Measurements from ENCODE around the gene MGST2. TPM values are rescaled to one million over a fixed set of nuclear protein-coding genes. Genes with fewer than 3 reads are reported as not detected.
"Not testable (repeated sequence)": the region's sequence is repeated elsewhere in the genome, so short reads cannot be mapped to it uniquely, and the experiment has no call there.

Gene MGST2
- 27.0 and 48.1 TPM in 2 replicates for total RNA-seq

DNA sequence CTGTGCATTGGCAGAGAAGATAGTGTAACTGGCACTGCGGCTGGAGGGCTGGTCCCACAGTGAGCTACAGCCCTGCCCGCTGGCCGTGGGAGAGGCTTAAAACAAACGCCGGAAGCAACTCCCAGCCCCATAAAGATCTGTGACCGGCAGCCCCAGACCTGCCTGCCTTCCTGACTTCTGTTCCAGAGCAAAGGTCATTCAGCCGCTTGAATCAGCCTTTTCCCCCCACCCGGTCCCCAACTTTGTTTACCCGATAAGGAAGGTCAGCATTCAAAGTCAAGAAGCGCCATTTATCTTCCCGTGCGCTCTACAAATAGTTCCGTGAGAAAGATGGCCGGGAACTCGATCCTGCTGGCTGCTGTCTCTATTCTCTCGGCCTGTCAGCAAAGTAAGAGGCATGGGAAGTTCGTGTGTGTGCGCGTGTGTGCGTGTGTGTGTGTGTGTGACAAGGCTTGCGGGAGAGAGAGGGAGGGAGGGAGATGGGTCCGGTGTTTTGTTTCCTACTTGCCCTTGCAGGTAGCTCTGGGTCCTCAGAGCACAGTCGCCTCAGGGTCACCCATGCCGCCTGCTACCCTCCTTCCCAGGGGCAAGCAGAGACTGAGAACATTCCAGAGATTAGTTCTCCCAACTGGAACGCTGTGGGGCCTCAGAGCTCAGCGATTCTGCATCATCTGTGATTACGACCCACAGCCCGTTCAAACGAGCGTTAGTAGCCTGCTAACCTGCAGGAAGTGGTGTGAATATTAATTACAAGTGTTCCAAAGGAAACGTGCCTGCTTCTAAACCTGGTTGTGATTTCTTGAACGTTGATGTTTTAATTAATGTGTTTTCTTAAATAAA lies at the start of gene MGST2:
MGST2 (plus strand) TSS at position 130 of the 840 bp plus-strand sequence; CDS start at position 331, 201 bp downstream.
- peak; percentile 76 for DNase-seq (ENCODE audit: low read depth)

- DNase-seq (ENCODE audit: low read depth) = no peak
Measured at GRCh38 chr4:139617702-139618490, 47.7 kb upstream of the MGST2 start.

DNA sequence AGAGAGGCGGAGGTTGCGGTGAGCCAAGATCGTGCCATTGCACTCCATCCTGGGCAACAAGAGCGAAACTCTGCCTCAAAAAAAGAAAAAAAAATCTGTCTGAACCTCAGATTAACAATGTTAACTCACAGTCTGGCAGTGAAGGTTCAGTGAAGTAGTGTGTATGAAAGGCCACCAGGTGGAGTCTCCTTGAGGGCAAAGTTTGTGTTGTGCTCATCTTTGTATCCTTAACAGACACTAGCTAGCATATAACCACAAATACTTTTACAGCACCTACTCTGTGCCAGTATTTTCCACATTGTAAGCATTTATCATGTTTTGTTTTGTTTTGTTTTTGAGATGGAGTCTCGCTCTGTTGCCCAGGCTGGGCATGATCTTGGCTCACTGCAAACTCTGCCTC lies 46.0 kb upstream of the MGST2 start:
- DNase-seq (ENCODE audit: low read depth) = peak; percentile 37

GRCh38 chr4:139622901-139623381 lies 42.7 kb upstream of the MGST2 start:
- DNase-seq (ENCODE audit: low read depth) = no peak

DNA sequence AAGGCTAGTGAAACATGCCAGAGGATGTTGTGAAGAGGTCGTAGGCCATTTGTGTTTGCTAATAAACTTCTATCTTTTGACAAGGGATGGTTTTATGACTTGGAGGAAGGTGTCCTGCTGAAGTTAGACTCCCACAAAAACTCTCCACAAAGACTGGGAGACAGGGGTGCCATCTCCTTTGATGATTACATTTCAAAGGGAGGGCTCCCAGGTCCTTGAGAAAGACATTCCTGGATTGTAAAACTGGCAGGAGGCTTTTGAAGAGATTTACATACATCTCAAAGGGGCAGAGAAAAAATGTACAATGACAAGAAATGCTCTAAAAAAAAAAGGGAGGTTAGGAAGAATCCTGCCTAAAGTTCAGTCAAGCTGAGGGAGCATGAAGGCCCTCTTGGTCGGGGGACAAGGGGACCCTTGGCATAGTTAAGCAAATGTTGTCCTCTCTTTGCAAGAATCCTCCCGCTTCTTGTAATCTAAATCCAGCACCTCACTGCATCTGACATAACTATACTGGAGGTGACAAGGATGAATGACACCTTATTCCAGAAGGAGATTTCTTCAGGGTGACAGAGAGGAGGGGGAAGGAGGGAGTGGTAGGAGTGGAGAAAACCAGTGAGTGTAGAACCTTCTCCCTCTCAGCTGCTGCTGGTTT lies 41.1 kb upstream of the MGST2 start:
- no peak for DNase-seq (ENCODE audit: low read depth)

DNA sequence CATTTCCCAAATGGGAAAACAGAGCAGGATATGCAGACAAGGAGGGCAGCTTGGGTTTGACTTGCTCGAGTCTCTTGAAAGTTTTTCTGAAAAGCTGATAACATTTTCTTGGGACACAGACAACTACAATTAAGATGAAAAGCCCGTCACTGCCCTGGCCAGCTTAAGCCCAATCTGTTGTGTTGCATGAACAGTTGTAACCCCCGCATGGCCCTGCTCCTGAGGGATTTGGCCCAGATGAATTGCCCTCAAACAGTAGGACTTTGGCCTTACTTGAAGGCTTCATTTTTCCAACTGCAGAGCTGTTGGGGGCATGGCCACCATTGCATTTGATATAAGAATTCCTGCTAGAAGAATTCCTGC lies 40.5 kb upstream of the MGST2 start:
- DNase-seq (ENCODE audit: low read depth) = no peak

DNA sequence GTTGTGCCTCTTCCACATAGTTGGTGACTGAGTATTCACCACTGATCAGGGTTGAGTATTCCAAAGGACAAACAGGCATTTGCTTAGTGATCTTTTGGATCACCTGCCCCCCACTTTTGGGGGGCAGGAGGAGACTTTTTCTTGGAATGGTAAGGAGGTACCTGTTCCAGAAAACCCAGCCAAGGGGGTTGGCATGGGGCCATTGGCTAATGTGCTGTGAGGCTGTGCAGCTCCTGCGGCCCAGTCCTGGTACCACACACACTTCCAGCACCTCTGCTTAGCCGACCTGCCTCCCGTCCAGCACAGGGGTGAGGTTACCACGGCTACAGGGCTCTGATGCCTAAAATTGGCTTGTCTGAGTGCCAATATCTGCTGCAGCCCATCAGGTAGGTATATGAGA lies 40.1 kb upstream of the MGST2 start:
- no peak for DNase-seq (ENCODE audit: low read depth)

- DNase-seq (ENCODE audit: low read depth) = no peak
Measured at GRCh38 chr4:139628184-139629012, 37.2 kb upstream of the MGST2 start.

DNA sequence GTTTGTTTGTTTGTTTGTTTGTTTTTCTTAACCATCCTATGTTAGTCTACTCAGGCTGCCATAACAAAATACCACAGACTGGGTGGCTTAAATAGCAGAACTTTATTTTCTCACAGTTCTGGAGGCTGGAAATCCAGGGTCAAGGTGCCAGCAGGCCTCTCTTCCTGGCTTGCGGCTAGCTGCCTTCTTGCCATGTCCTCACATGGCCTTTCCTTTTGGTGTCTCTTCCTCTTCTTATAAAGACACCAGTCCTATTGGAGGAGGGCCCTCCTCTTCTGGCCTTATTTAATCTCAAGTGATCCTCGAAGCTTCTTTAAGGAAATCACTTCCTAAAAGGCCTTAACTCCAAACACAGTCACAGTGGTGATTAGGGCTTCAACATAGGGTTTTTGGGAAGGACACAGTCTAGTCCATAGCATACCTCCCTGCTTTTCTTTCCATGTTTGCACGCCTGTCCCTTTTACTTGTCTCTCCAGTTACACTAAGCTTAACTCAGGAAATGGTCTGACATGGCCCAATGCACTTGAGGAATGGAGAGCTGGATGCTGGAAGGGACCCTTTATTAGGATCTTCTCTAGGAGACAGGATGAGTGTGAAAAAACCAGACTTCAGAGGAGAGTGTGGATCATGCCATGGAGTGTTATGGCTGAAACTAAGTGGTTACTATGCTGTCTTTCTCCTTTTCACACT lies 36.0 kb upstream of the MGST2 start:
- peak; percentile 50 for DNase-seq (ENCODE audit: low read depth)

DNA sequence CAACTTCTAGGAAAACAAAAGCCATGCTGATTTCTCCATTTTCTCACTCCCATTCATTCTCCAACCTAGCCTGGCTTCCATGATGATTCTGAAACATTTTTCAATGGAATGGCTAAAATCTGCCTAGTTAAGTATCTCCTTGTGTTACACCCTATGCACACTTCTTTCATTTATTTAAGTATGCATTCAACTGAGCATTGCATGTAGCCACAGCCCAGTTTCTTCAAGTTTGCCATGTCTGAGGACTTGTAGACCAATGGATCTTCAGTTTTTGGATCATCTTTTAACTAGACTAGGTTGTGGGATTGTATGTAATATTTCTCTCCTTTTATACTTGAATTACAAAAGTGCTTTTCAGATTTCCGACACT lies 35.5 kb upstream of the MGST2 start:
- no peak for DNase-seq (ENCODE audit: low read depth)

DNA sequence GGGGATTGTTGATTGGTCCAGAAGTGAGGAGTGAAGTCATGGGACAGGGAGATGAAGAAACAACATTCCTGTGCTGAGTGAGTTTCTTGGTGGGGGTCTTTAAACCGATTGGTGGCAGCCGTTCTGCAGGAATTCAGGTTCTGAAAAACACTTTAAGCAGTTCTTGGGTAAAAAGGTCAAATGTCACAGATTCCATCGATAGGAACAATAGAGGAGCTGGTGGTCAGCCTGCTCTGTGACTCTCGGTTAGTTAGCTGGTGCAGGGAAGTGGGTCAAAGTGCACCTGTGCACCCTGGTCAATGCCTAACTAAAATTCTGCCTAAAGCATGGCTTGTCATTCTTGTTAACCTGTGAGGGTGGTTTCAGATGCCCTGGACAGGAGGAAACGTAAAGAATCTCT lies 34.6 kb upstream of the MGST2 start:
- peak; percentile 52 for DNase-seq (ENCODE audit: low read depth)

- no peak for DNase-seq (ENCODE audit: low read depth)
Measured at GRCh38 chr4:139631791-139632190, 33.8 kb upstream of the MGST2 start.

DNA sequence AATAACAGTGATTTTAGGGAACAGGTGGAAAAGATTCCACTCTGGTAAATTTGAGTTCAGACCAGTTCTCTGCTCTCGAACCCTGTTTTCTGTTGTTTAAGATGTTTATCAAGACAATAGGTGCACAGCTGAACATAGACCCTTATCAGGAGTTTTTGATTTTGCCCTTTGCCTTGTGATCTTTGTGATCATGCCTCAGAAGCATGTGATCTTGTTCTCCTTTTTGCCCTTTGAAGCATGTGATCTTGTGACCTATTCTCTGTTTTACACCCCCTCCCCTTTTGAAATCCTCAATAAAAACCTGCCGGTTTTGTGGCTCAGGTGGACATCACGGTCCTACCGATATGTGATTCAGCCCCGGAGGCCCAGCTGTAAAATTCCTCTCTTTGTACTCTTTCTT lies 32.9 kb upstream of the MGST2 start:
- not testable (repeated sequence) for DNase-seq (ENCODE audit: low read depth)

DNA sequence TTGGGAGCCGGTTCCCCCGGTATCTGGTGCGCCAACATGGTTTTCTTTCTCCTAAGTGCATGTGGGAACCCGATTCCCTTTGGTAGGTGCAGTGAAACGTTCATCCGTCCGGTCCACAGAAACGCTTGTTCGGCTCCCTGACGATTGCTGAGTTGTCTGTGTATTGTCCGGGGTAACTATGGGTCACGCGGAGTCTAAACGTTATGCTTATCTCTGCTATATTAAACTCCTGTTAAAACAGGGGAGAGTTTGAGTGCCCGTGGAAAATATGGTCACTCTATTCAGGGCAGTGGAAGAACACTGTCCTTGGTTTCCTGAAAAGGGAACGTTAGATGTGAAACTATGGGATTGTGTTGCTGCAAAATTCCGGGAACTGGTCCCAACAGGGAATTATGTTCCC lies 32.4 kb upstream of the MGST2 start:
- DNase-seq (ENCODE audit: low read depth) = no peak

DNA sequence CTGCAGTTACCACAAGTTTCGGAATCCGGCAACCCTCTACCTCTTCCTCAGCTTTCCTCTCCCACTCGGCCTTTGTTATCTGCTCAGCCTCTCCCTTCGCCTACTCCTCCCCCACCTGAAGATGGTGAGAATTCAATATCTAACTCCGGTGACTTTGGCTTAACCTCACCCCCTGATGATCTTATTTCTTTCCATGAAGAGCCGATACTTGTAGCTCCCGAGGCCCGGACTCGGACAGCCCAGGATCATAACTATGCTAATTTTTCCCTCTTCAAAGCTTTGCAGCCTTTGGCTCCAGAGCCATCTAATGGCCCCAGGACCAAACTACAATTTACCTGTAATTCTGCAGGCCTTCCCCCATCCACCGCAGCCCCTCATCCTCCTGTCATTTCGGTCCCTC lies 32.0 kb upstream of the MGST2 start:
- peak; percentile 33 for DNase-seq (ENCODE audit: low read depth)

GRCh38 chr4:139635966-139636365 lies 29.7 kb upstream of the MGST2 start:
- no peak for DNase-seq (ENCODE audit: low read depth)

DNA sequence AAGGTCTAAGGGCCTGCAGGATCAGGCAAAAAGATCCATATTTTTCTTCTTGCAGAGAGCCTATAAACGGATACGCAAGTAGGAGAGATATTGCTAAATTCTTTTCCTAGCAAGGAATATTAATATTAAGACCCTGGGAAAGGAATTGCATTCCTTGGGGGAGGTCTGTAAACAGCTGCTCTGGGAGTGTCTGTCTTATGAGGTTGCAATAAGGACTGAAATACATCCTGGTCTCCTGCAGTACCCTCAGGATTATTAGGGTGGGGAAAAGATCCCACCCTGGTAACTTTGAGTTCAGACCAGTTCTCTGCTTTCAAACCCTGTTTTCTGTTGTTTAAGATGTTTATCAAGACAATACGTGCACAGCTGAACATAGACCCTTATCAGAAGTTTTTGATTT lies 27.3 kb upstream of the MGST2 start:
- DNase-seq (ENCODE audit: low read depth) = not testable (repeated sequence)

GRCh38 chr4:139639654-139640053 lies 26.0 kb upstream of the MGST2 start:
- no peak for DNase-seq (ENCODE audit: low read depth)

GRCh38 chr4:139641218-139641617 lies 24.4 kb upstream of the MGST2 start:
- DNase-seq (ENCODE audit: low read depth) = peak; percentile 37

- peak; percentile 79 for DNase-seq (ENCODE audit: low read depth)
Measured at GRCh38 chr4:139642364-139642763, 23.3 kb upstream of the MGST2 start.
